Measurements from ENCODE around the gene SPOCK1.

SPOCK1 gene

DNA sequence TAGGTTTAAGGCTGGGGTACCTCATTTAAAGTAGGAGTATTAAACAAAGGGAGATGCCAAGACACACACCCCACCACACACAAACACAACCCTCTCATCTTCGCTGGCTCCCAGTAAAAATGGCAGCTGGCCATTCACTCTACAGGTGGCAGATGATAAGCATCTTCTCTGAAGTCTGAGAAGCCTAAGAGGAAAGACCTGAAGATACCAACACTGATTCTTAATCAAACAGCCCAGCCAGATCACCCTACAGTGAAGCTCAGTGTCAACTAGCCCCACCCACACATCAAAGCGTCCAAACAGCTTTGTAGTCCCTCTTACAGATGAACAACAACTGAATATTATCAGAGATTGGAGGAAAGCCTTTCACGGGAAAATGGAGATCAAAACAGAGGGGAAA, 59.5 kb downstream of the SPOCK1 start:
- DNase-seq: no peak

GRCh38 chr5:137438932-137439331, 60.2 kb downstream of the SPOCK1 start:
- no peak for DNase-seq

GRCh38 chr5:137437774-137438173, 61.4 kb downstream of the SPOCK1 start:
- DNase-seq: no peak

GRCh38 chr5:137433539-137433938, 65.6 kb downstream of the SPOCK1 start:
- DNase-seq: no peak

DNA sequence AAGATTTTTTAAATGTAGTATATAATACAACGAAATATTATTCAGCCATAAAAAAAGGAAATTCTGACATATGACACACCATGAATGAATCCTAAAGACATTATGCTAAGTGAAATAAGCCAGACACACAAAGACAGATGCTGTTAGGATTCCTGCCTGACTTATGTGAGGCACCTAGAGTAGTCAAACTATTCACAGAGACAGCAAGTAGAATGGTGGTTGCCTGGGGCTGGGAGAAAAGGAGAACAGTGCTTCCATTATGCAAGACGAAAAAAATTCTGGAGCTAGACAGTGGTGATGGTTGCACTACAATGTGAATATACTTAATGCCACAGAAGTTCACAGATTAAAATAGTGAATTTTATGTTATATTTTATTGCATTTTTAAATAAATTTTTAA, 66.8 kb downstream of the SPOCK1 start:
- no peak for DNase-seq

DNA sequence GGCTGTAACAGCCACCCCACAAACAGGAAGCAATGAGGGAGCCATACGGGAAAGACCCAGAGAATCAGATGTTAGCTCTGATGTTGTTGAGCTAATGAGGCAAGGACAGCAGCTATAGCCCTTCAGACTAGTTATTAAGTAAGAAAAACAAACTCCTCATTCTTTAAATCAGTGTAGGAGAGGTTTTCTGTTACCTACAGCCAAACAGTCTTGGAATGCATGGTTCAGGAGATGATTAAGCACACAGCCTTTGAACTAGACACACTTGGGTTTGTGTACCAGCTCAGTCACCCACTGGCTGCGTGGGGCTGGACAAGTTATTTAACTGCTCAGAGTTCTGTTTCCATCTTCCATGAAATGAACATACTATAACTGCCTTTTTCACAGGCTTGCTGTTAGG, 68.1 kb downstream of the SPOCK1 start:
- DNase-seq: no peak

DNA sequence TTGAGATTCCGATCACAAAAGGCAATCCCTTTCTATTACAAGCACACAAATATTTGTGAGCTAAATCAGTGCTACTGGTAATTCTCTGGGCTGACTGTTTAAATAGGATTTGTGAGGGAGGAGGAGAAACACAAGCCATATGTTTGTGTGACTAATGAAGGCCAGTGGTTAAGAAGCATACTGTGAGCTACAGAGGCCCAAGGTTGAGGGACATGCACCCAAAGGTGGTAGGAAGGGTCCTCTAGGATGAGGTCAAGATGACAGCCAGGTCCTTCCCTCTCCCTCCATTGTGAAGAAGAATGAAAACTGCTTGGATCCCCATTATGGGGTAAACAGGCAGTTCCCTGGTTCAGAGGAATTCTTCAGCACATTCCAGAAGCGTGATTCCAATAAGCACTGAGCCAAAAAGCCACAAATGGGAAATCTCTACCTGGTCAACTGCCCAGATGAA, 83.9 kb downstream of the SPOCK1 start:
- DNase-seq: no peak

- no peak for DNase-seq
Measured at GRCh38 chr5:137414112-137414755, 84.9 kb downstream of the SPOCK1 start.

DNA sequence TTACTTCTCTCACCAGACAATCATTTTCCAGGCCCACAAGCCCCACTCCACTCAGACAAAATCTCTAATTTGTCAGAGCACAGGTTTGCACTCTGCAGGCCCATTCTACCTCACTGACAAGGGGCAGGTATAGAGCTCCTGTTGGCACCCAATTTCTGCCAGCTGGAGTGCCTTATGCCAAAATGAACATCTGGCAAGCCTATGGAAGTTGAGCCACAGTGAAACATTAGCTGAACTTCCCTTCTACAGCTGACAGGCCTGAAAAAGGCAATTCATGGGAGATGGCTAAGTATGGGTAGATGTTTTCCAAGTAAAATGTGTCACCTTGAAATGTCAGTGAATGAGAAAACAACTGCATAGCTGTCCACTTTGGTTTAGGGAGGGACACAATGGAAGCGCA, 87.0 kb downstream of the SPOCK1 start:
- no peak for DNase-seq

DNA sequence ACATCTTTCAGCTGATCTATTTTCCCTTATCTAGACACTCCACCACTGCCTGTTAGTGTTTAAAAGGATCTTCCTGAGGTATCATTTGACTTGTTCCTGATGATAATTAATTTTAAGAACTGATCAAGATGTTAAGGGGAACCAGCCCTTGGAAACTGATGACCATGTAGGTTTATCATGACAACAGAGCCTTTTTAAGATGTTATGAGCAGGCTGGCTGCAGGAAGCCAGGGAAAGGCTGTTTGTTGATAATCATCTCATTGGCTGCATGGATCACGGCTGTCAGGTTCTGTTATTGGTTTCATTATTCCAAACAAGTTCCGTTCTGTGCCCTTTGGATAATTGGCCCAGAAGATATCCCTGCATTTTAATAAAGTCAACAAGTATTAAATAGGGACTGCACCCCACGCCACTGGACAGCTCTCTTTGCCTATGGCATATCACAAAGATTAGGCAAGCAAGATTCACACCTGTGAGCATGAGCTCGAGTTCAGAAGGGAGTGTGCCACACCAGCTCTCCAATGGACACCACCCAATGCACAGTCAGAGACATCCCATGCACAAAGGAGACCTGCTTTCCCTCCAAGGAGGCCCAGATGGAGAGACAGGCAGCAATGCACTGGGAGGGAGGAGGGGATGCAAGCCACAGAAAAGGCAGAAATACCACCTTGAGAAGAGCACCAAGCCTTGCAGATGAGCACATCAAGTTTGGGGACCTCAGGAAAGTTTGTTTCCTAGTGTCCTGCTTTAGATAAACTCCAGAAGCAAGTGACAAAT, 88.7 kb downstream of the SPOCK1 start:
- DNase-seq: no peak

- no peak for DNase-seq
Measured at GRCh38 chr5:137409736-137410135, 89.4 kb downstream of the SPOCK1 start.

DNA sequence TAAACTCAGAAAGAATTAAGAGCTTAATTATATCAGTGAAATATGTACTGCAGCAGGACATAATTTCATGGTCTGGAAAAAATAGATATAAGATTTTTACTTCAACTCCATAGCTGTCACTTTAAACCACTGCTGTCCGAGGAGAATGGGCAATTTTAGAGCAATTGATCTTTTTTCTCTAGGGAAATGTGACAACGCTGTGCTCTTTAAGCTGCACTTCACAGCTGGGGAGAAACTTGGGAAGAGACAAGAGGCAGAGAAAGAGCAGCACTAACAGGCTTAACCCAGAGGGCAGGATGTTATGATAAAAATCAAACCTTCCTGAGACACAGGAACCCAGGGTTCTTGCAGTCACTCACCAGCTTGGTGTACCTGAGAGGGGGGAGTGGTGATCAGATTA, 92.0 kb downstream of the SPOCK1 start:
- DNase-seq: no peak

DNA sequence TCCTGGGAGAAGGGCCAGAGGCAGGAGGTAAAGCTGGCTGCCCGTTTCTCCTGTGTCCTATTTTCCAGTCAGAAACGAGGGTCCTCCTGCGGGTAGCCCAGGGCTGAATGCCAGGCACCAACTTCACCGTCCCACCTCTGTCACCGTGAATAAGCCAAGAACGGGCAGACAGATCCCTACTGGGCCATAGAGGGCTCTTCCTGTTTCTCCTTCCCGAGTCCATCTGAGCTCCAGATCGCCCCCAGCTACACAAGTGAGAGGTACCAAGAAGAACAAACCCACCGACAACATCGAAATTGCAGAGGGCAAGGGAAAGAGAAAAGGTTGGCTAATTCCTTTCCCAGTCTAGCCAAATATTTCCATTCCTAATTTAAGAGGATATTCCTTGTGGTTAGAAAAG, 93.7 kb downstream of the SPOCK1 start:
- no peak for DNase-seq

GRCh38 chr5:137403869-137404268, 95.3 kb downstream of the SPOCK1 start:
- DNase-seq: no peak

GRCh38 chr5:137402436-137403187, 96.5 kb downstream of the SPOCK1 start:
- DNase-seq: no peak

DNA sequence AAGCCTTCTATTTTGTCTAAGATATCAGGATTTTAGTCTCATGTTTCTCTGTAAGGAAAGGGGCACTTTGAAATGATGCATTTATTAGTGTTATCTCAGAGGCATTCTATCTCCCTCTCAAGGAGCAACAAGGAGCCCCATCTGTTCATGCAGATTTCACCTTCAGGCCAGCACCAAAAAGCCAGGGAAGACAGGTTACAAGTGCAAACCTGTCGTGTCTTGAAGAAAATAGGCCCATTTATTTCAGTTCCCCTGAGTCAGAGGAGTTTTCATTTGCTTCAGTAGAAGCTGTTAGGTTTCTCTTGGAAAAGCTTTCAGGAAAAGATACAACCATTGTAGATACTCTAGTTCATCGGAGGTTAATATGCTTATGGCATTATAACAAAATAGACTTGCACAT, 97.2 kb downstream of the SPOCK1 start:
- DNase-seq: no peak

DNA sequence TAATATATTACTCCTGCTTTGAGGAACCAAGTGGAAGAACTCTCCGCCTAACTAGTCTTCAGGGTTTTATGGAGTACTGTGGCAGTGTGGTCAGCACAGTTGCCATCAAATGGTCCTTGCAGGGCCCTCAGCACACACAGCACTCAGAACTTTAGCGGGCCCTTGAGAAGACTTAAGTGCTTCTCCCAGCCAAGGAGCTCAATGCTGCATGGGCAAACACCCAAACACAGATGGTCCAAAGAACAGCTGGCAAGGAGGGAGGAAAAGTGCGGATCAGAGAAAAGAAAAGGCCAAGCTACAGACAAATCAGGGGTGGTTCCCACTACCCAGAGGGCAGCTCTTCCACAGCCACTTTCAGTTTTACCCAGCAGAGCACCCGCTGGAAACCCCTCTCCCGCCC, 98.6 kb downstream of the SPOCK1 start:
- DNase-seq: no peak

DNA sequence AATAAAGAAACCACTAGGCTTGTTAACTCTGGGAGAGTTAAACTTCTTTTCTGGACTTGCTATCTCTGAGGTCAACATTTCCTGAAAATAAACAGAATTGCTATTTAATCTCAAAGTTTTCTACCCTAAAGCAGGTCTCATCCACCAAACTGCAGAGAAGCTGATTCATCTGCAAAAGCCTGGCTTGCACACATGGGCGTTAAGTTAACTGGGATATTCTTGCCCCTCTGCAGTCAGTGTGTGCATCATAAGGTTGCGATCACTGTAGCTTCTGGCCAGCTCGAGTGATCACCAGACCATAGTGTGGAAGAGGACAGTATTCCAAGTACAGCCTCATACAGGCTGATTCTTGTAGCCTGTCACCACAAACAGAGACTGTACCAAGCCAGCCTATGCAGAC, 99.2 kb downstream of the SPOCK1 start:
- DNase-seq: no peak

DNA sequence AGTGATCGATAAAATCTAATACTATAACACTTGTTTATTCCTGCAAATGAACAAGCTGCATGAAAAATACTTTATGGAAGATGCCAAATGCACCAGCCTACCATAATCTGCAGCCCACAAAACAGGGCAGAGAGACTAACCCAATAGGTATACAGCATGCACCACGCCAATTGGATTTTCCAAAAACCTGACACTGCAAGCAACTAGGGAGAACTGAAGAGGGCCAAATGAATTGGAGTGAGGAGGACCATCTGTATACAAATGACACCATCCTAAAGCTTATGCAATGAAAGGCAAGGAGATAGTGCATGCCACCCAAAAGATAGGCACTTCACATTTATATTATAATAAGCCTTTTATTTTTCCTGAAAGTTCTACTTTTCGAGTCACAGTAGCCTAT, 100.4 kb downstream of the SPOCK1 start:
- no peak for DNase-seq

- no peak for DNase-seq
Measured at GRCh38 chr5:137398154-137398553, 101.0 kb downstream of the SPOCK1 start.

GRCh38 chr5:137395011-137395755, 103.9 kb downstream of the SPOCK1 start:
- no peak for DNase-seq

GRCh38 chr5:137394380-137394779, 104.7 kb downstream of the SPOCK1 start:
- DNase-seq: no peak

All from CD4-positive, alpha-beta T cell treated with Interferon gamma for 1 hour (primary cell).